ENCODE measurements around the gene GNA15.
"Not testable (repeated sequence)": the region's sequence is repeated elsewhere in the genome, so short reads cannot be mapped to it uniquely, and the experiment has no call there.

GNA15 gene

DNA sequence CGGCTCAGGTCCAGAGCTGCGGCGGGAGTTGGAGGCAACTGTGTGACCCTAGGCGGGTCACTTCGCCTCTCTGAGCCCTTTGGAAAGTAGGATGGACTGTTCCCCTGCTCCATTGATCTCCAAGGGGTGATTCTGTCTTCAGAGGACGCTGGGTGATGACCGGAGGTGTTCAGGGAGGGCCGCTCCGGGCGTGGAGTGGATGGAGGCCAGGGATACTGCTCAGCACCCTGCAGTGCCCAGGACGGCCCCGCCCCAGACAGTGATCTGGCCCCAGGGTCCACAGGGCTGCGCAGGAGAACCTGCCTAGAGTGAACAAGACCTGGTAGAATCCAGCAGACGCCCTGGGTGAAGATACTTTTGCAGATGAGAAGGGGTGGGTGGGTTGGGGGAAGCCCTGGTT is 56.9 kb downstream of the GNA15 start:
- no peak for DNase-seq

DNA sequence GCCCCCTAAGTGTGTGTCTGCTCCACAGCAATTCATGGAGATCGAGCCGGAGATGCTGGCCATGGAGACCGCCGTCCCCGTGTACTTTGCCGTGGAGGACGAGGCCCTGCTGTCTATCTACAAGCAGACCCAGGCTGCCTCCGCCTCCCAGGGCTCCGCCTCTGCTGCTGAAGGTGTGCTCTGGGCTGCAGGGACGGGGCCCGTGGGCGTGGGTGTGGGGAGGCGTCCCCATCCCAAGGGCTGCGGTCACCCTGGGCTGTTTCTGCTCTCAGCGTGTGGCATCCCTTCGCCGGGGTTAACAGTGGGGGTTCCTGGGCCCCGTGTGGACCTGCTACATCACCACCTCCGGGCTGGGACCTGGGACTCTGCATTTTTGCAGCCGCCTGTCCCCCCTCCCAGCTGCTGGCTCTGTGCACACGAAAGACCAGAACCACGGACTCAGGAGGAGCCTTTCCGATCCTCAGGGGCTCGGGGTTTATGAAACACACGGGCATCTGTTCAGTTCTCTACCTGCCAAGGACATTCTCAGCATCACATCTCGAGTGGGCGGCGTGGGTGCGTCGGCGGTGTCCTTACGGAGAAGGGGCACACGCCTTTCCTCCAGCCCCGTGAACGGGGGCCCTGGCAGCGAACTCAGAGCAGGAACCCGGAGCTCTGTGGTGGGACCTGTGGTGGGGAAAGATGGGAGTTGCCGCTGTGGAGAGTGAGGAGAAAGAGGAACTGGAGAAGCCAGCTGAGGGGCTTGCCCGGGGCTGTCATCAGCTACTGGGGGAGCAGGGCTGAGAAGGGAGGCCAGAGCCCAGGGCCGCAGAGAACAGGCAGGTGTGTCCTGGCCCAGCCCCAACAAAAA is 57.6 kb downstream of the GNA15 start:
- DNase-seq = peak; percentile 92

DNA sequence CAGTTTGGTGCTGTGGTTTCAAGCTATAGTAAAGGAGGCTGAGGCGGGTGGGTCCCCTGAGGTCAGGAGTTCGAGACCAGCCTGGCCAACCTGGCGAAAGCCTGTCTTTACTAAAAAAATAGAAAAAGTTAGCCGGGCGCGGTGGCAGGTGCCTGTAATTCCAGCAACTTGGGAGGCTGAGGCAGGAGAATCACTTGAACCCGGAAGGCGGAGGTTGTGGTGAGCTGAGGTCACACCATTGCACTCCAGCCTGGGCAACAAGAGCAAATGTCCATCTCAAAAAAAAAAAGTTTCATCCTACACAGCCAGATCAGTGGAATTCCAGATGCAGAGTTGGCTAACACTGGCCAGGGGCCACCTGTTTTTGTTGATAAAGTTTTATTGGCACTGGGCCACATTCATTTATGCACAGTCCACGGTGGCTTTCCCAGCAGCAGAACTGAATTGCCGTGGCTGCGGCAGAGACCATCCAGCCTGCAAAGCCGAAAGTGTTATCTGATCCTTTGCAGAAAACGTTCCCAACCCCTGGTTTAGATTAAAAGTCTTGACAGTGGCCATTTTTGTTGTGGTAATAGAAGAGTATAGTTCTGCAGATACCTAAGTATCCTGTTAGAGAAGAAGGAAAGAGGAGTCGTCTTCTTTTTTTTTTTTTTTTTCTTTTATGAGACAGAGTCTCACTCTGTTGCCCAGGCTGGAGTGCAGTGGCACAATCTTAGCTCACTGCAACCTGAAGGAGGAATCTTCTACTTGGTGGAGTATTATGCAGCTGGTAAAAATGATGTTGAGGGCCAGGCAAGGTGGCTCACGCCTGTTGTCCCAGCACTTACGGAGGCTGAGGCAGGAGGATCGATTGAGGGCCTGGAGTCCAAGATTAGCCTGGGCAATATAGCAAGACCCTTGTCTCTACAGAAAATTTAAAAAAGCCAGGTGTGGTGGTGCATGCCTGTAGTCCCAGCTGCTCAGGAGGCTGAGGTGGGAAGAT is 58.6 kb downstream of the GNA15 start:
- no peak for DNase-seq

DNA sequence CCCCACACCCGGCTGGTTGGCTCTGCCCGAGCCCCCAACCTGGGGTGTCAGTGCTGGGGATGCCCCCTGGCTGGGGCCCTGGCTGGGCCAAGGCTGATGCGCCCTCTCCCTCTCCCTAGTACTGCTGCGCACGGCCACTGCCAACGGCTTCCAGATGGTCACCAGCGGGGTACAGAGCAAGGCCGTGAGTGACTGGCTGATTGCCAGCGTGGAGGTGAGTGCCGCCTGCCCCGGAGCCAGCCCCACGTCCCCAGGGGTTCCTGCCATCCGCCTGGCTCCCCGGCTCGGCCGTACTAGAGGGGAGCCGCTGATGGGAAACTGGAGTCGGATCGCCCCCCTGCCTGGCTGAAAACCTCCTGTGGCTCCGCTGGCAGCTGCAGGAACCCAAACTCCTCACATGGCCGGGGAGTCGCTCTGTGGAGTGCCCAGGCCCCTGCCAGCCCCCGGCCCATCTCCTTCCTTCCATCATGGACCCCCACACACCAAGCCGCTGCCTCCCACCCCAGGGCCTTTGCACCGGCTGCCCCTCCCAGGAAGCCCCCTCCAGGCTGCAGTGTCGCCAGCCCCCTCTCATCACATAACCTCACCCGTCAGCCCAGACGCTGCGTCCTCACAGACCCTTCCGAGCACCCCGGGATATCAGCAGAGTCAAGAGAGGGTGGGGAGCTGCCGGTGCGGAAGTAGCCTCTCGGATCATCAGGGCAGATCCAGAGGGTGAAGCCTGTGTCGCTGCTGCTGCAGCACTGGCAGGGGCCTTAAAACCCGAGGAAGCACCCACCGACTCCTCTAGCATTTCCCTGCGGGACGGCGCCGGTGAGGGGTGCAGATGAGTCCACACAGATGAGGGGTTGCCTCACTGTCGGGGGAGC is 60.5 kb downstream of the GNA15 start:
- no peak for DNase-seq

DNA sequence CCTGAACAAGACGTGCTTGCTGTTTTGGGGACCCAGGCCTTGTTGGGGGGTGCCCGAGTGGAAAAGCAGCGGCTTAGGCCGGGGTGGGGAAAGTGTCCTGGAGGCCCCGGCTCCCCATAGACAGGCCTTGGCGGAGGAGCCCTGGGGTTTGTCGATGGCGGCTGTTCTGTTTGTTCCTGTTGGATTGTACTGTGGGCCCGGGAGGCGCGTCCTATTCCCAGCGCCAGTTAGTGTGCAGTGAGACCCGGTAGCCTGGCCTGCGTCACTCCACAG is 61.0 kb downstream of the GNA15 start:
- DNase-seq = no peak

DNA sequence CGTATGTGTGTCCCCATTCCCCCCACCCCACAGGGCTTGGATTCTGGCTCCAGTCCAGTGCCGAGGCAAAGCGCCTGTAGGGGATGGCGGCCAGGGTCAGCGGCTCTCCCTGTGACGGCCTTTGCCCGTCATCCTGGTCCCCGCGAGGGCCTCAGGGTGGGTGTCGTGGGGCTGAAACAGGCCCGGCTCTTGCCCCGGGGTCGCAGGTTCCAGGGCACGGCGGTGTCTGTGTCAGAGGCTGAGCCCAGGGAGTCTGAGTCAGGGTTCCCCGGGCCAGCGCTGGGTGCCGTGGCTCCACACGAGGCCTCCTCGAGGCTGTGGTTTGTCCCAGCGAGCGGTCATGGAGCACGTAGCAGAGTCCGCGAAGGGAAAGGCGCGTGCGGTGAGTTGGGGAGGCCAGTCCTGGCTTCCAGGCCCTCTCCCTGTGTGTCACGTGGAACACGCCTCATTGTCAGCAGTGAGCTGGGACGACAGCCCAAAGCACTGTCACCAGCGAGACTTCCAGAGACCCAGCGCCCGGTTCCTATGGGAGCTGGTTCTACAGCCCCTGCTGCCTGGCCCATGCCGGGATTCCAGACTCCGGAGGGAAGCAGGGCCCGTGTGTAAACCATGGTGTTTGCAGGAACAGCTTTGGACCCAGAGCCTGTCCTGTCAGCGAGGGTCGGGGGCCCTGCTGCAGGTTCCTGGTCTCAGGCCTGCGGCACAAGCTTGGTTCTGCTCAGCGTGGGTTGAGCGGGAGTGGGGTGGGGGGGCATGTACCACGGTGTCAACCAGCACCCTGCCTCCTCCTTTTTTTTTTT is 63.3 kb downstream of the GNA15 start:
- peak; percentile 36 for DNase-seq

DNA sequence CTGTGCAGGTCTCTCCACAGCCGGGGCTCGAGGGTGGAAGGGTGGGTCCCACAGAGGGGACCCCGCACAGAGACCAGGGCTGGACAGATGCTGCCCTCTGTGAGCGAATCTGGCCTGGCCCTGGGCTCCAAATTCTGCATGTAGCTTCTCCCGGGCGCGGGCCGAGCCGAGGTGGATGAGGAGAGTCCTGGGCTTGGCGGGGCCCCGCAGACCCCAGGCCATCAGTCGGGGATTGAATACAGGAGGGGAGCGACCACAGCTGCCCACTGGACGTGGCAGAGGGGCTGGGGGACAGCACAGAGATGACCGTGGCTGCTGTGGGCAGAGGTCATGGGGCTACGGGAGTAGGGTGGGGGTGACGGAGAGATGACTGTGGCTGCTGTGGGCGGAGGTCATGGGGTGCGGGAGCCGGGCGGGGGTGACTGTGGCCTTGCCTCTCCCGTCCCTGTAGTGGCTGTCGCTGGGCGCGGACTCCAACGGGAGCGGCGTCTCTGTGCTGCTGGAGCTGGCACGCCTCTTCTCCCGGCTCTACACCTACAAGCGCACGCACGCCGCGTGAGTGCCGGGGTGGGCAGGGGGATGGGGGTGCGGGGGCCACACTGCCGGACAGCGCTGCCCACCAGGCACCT is 65.4 kb downstream of the GNA15 start:
- DNase-seq = no peak

DNA sequence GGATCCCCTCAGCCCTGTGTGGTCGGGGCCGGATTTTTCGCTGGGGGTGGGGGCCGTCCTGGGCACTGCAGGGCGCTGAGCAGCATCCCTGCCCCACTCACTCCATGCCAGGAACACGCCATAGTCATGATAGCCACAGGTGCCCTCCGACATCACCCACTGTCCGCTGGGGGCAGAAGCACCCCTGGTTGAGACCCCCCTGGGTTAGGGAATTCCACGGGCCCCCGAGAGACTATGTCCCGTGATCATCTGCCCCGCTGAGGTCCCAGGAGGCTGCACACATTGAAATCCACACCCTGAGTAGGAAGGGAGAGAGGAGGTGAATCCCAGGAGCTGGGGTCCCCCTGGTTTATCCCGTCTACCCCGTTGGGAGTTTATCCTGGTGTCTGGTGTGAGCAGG is 66.1 kb downstream of the GNA15 start:
- DNase-seq = no peak

DNA sequence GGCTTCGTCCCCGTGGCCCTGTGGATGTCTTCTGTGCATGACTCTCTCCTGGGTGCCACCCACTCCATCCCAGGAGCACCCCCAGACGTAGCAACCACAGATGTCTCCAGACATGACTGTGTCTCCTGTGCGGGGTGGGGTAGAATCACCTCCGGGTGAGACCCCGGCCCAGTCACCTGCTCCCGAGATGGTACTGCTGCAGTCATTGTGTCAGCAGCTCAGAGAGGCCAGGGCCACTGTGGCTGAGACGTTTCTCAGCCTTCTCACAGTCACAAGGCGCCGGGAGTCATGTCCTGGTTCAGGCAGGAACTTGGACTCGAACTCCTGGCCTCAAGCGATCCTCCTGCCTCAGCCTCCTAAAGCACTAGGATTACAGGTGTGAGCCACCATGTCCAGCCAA is 66.5 kb downstream of the GNA15 start:
- no peak for DNase-seq

DNA sequence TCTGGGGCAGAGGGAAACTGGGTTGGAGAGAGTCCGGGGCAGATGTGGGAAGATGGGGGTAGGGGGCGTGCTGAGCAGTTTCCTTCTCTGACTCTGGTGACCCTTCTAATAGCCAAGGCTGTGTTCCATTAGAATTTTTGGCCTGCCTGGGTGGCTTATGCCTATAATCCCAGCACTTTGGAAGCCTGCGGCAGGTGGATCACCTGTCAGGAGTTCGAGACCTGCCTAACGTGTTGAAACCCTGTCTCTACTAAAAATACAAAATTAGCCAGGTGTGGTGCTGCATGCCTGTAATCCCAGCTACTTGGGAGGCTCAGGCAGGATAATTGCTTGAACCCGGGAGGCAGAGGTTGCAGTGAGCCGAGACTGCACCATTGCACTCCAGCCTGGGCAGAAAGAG is 67.1 kb downstream of the GNA15 start:
- not testable (repeated sequence) for DNase-seq

DNA sequence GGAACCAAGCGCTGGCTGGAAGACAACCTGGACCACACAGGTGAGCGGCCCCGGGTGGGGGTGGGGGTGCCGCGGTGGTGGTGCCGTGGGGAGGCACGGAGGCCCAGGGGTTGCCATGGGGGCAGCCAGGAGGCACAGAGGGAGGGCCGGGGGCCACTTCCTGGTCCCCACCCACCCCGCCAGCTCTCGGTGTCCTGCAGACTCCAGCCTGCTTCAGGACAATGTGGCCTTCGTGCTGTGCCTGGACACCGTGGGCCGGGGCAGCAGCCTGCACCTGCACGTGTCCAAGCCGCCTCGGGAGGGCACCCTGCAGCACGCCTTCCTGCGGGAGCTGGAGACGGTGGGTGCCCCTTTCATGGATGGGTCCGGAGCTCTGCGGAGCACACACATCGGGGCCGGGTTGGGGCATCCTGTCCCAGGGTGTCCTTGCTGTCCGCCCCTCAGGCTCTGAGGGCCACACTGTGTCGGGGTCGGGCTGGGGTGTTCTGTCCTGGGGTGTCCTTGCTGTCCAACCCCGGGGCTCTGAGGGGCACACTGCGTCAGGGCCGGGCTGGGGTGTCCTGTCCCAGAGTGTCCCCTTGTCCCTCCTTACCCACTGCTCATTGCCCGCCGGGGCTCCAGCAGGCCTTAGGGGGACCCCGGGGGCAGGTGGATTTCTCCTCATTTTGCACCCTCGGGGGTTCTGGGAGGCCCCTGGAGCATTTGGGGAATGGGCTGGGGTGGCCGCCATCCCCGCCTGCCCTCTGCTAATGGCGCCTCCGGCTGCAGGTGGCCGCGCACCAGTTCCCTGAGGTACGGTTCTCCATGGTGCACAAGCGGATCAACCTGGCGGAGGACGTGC is 68.2 kb downstream of the GNA15 start:
- DNase-seq = no peak

DNA sequence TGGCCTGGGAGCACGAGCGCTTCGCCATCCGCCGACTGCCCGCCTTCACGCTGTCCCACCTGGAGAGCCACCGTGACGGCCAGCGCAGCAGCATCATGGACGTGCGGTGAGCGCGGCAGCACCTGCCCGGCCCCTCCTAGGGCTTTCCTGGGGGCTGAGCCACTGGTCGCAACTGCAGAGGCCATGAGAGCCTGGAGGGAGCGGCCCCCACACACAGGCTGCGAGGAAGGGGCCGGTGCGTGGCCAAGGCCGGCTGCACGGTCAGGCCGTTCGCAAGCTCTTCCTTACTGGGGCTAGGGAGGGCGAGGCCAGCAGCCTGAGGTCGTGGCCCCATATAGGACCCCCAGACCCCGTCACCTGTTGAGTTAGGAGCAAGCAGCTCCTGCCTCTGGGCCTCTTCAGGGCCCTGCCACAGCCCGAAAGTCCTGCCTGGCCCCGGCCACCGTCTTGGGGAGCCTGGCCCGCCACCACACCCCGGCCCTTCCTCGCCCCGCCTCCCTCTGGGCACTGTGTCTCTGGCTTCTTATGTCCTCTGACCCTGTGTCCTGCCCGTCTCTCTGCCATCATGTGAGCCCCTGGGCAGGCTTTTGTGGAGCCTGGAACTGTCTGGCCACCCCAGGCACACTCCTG is 68.9 kb downstream of the GNA15 start:
- no peak for DNase-seq

DNA sequence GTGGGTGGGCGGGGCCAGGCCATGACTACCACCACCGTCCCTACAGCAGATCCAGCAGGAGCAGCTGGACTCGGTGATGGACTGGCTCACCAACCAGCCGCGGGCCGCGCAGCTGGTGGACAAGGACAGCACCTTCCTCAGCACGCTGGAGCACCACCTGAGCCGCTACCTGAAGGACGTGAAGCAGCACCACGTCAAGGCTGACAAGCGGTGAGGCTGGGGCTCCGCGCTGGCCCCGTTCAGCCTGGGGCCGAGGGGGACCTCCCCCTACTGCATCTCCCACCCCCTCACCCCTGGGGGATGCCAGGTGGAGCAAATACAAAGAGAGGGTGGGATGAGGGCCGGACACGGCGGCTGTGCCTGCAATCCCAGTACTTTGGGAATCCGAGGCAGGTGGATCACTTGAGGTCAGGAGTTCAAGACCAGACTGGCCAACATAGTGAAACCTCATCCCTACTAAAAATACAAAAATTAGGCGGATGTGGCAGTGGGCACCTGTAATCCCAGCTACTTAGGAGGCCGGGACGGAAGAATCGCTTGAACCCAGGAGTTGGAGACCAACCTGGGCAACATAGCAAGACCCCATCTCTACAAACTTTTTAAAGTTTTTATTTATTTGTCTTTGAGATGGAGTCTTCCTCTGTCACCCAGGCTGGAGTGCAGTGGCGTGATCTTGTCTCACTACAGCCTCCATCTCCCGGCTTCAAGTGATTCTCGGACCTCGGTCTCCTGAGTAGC is 70.6 kb downstream of the GNA15 start:
- no peak for DNase-seq

DNA sequence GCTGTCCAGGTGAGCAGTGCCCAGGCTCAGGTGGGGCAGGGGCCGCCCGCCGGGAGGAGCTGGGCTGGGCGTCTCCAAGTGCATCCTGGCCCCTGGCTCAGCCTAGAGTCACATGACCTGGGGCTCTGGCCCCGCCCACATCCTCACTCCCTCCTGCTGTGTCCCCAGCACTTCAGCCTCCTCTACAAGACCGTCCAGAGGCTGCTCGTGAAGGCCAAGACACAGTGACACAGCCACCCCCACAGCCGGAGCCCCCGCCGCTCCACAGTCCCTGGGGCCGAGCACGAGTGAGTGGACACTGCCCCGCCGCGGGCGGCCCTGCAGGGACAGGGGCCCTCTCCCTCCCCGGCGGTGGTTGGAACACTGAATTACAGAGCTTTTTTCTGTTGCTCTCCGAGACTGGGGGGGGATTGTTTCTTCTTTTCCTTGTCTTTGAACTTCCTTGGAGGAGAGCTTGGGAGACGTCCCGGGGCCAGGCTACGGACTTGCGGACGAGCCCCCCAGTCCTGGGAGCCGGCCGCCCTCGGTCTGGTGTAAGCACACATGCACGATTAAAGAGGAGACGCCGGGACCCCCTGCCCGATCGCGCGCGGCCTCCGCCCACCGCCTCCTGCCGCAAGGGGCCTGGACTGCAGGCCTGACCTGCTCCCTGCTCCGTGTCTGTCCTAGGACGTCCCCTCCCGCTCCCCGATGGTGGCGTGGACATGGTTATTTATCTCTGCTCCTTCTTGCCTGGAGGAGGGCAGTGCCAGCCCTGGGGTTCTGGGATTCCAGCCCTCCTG is 71.8 kb downstream of the GNA15 start:
- DNase-seq = no peak

DNA sequence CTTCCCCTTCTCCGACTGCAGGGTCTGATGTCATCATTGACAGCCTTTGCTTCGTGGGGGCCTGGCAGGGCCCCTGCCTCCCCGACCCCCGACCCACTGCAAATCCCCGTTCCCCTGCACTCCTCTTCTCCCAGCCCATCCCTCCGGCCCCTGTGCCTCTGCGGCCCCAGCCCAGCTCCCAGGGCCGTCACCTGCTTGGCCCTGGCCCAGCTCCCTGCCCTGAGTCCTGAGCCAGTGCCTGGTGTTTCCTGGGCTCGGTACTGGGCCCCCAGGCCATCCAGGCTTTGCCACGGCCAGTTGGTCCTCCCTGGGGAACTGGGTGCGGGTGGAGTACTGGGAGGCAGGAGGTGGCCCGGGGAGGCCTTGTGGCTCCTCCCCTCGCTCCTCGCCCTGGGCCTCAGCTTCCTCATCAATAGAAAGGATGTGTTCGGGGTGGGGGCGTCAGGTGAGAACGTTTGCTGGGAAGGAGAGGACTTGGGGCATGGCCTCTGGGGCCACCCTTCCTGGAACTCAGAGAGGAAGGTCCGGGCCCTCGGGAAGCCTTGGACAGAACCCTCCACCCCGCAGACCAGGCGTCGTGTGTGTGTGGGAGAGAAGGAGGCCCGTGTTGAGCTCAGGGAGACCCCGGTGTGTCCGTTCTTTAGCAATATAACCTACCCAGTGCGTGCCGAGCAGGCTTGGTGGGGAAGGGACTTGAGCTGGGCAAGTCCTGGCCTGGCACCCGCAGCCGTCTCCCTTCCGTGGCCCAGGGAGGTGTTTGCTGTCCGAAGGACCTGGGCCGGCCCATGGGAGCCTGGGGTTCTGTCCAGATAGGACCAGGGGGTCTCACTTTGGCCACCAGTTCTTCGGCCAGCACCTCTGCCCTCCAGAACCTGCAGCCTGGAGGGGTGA is 72.7 kb downstream of the GNA15 start:
- DNase-seq = no peak

DNA sequence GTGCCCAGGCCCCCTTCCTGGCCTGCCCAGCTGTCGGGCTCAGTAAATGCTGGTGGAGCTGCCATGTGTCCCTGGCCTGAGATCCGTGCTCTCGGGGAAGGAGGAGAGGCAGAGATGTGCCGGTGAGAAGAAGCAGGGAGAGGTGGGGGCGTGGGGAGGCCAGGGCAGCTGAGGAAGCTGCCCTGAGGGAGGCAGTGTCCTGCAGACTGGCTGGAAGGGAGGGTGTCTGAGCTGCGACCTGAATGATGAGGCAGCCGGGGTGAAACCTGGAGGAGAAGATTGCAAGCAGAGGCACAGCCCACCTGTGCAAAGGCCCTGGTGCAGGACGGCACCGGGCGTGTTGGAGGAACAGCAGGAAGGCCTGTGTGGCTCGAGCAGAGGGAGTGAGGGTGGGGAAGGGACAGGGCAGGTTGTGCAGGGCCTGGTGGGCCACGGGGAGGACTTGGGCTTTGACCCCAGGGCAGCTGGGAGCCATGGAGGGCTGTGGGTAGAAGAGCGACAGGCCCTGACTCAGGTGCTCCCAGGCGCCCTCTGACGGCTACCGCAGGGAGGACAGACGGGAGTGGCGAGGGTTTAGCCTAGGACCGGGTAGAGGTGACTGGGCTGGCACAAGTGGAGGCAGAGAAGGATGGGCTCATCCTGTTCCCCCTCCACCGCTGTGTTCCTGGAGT is 74.6 kb downstream of the GNA15 start:
- peak; percentile 45 for DNase-seq

DNA sequence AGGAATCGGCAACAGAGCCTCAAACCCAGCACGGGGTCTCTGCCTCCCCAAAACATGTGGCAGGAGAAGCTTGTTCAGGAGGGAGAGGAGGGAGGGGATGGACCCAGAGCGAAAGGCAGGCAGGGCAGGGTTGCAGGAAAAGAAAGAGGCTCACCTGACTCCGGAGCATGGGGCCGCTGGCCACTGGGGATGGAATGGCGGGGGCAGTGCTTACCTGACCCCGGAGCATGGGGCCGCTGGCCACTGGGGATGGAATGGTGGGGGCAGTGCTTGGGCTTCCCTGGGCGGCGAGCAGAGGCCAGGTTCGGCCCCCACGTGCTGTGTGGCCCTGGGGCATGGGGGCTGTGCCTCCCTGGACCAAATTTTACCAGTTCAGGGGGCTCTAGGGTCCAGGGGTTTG is 75.4 kb downstream of the GNA15 start:
- no peak for DNase-seq

Data from MV-4-11 (cell line).